Measurements from ENCODE around the gene COL6A2.

The COL6A2 gene

DNA sequence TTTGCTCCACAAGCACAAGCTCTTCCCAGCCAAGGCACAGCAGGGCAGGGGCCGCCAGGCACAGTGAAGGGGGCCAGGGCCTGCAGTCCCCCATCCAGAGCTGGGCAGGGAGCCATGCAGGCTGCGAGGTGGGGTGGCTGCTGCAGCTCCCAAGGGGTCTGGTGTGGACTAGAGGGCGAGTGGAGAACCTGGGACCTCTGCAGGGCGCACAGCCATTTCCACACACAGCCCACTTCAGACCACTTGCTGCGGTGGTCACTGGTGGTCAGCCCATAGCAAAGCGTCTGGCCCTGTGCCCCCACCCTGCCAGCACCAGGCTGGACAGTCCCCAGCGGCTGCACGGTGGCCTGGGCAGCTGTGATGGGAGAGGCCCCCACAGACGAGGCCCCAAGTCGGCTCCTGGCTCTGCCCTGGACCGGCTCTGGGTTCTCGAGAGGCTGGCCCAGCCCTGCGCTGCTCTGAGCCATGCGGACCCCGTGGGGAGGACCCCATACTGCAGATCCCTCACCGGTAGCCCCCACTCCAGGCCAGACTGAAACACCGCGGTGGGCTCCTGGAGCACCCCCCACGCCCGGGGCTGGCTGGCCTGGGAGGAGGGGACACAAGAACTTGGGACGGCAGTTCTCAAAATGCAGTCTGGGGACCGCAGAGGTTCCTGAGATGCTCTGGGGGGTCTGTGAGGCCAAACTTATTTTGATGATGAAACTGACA is 47.1 kb upstream of the COL6A2 start:
- no peaks in the 10 kb centered on the region for H3K9me3 ChIP-seq (ENCODE audit: control insufficient read depth, low read length)
- TF ChIP-seq, protein P1, sequence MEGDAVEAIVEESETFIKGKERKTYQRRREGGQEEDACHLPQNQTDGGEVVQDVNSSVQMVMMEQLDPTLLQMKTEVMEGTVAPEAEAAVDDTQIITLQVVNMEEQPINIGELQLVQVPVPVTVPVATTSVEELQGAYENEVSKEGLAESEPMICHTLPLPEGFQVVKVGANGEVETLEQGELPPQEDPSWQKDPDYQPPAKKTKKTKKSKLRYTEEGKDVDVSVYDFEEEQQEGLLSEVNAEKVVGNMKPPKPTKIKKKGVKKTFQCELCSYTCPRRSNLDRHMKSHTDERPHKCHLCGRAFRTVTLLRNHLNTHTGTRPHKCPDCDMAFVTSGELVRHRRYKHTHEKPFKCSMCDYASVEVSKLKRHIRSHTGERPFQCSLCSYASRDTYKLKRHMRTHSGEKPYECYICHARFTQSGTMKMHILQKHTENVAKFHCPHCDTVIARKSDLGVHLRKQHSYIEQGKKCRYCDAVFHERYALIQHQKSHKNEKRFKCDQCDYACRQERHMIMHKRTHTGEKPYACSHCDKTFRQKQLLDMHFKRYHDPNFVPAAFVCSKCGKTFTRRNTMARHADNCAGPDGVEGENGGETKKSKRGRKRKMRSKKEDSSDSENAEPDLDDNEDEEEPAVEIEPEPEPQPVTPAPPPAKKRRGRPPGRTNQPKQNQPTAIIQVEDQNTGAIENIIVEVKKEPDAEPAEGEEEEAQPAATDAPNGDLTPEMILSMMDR (IDR thresholded peaks at IDR 0.05), result no peak
- no peak overlapping the region for H2AFZ ChIP-seq
- H3K79me2 ChIP-seq, result no peaks in the 10 kb centered on the region
- H3K9ac ChIP-seq, result no peak overlapping the region
- no peaks in the 10 kb centered on the region for H3K4me1 ChIP-seq
- H3K4me3 ChIP-seq (ENCODE audit: low read depth, low read length), result no peak overlapping the region
- H3K36me3 ChIP-seq (ENCODE audit: control insufficient read depth, insufficient read depth, low read length), result no peaks in the 10 kb centered on the region
- no peak overlapping the region for H3K4me2 ChIP-seq (ENCODE audit: low read length)
- H3K27me3 ChIP-seq (ENCODE audit: control insufficient read depth, insufficient read depth, low read length), result no peaks in the 10 kb centered on the region
- no peak overlapping the region for H3K27ac ChIP-seq

DNA sequence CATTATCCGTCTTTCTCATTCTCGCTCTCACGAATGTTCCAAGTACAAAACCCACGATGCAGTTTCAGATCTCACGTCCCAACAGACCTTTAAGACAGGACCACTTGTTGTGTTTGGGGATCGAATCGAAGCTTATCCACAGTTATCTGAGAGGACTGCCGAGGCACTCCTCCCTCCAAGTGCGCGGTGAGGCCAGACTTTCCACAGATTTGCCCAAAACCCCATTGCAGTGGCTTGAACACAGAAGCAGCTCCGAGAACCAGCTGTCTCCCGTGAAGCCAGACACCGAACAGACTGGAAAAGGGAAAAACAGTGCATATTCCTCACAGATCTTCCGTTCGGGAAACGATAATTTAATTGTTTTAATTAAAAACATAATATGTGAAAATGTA is 46.5 kb upstream of the COL6A2 start:
- no peak overlapping the region for H3K27ac ChIP-seq
- no peaks in the 10 kb centered on the region for H3K4me1 ChIP-seq
- H3K27me3 ChIP-seq (ENCODE audit: control insufficient read depth, insufficient read depth, low read length), result no peaks in the 10 kb centered on the region
- H3K36me3 ChIP-seq (ENCODE audit: control insufficient read depth, insufficient read depth, low read length), result no peaks in the 10 kb centered on the region
- H3K4me2 ChIP-seq (ENCODE audit: low read length), result no peak overlapping the region
- no peaks in the 10 kb centered on the region for H3K79me2 ChIP-seq
- H3K4me3 ChIP-seq (ENCODE audit: low read depth, low read length), result no peak overlapping the region
- TF ChIP-seq, protein P1 (IDR thresholded peaks at IDR 0.05), result no peak
- no peak overlapping the region for H2AFZ ChIP-seq
- no peaks in the 10 kb centered on the region for H3K9me3 ChIP-seq (ENCODE audit: control insufficient read depth, low read length)
- no peak overlapping the region for H3K9ac ChIP-seq

DNA sequence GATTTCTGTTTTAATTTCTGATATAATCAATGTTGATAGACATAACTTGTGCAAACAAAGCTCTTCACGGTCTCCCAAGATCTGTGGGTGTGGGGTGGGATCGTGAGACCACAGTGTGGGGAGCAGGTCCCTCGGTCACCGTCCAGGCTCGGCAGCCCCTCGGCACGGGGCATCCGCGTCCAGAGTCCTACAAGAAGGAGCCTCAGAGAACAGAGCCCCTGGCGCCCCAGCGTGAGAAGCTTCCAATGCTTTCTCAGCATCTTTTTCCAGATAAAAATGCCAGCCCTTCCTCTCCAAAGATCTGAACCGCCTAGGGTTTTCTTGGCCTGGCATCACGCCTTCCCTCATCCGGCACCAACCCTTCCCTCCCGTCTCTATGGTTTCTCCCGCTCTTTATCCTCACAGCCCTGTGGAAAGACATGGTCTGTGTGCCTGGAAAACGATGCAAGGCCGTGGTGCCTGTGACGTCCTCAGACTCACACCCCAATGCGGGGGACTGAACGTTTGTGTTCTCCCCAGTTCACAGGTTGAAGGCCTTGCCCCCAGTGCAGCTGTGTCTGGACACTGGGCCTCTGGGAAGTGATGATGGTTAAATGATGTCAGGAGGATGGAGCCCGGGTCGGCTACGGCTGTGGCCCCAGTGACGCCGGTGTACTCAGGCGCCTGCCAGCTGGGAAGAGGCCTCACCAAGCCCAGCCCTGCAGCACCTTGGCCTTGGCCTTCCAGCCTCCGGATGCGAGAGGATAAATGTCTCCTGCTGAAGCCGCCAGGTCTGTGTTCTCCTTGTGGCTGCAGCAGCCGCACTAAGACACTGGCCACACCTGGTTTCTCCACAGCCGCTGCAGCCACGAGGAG is 45.9 kb upstream of the COL6A2 start:
- H3K4me2 ChIP-seq (ENCODE audit: low read length), result no peak overlapping the region
- no peak overlapping the region for H3K9ac ChIP-seq
- H3K79me2 ChIP-seq, result no peaks in the 10 kb centered on the region
- TF ChIP-seq, protein P1 (IDR thresholded peaks at IDR 0.05), result no peak
- H3K4me3 ChIP-seq (ENCODE audit: low read depth, low read length), result no peak overlapping the region
- H2AFZ ChIP-seq, result no peak overlapping the region
- no peak overlapping the region for H3K27ac ChIP-seq
- H3K4me1 ChIP-seq, result no peaks in the 10 kb centered on the region
- no peaks in the 10 kb centered on the region for H3K27me3 ChIP-seq (ENCODE audit: control insufficient read depth, insufficient read depth, low read length)
- no peaks in the 10 kb centered on the region for H3K9me3 ChIP-seq (ENCODE audit: control insufficient read depth, low read length)
- H3K36me3 ChIP-seq (ENCODE audit: control insufficient read depth, insufficient read depth, low read length), result no peaks in the 10 kb centered on the region

DNA sequence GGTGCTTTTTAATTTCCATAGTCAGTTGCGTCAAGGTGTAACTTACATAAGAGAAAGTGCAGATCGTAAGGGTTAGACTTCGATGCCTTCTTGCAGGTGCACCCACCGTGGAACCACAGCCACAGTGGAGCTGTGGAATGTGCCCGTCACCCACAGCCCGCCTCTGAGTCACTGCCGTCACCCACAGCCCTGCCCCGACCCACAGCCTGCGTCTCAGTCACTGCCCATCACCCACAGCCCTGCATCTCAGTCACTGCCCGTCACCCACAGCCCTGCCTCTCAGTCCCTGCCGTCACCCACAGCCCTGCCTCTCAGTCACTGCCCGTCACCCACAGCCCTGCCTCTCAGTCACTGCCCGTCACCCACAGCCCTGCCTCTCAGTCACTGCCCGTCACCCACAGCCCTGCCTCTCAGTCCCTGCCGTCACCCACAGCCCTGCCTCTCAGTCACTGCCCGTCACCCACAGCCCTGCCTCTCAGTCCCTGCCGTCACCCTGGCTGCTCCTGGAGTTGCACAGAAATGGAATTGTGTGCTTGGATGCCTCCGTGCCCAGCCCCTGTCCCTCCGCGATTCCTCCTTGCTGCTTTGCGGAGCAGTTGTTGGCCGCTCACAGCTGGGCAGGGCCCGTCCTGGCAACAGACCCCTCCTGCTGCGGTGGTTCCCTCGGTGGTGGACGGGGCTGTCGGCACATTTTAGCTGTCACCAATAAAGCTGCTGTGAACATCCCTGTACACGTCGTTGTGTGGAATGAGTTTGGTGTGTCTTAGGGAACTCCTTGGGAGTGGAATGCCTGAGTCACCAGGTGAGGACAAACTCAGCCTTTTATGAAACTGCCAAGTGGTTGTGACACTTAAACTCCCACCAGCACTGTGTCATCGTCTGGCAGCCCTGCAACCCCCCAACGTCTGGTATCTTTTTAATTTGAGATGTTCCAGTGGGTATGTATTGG is 44.9 kb upstream of the COL6A2 start:
- TF ChIP-seq, protein P1 (IDR thresholded peaks at IDR 0.05), result no peak
- Histone ChIP-seq H3K4me2 (ENCODE audit: low read length) (no peak overlapping the region), H3K9me3 (ENCODE audit: control insufficient read depth, low read length) (no peaks in the 10 kb centered on the region), H3K4me3 (ENCODE audit: low read depth, low read length) (no peak overlapping the region), H2AFZ (no peak overlapping the region), H3K36me3 (ENCODE audit: control insufficient read depth, insufficient read depth, low read length) (no peaks in the 10 kb centered on the region), H3K4me1 (no peaks in the 10 kb centered on the region), H3K27me3 (ENCODE audit: control insufficient read depth, insufficient read depth, low read length) (no peaks in the 10 kb centered on the region), H3K9ac (no peak overlapping the region), H3K27ac (no peak overlapping the region), H3K79me2 (no peaks in the 10 kb centered on the region)

Data from parathyroid adenoma (tissue), 2 donors.